Mucosa of rectum (tissue), 2 donors: ENCODE measurements around the gene DHRS12.

ENCODE experiments used
- H3K27ac ChIP-seq, 2 donors: one replicate each; pipeline ENCODE4 v1.7.0; 2013; ENCODE audit warnings: inconsistent platforms in 2 of 2, low read depth in 2 of 2, low read length in 2 of 2
- H3K27me3 ChIP-seq, 2 donors: one replicate each; pipeline ENCODE4 v1.7.0; 2013; ENCODE audit warnings: low read length in 2 of 2; ENCODE audit not compliant: control insufficient read depth in 2 of 2, insufficient read depth in 2 of 2
- H3K36me3 ChIP-seq, 2 donors: one replicate each; pipeline ENCODE4 v1.7.0; 2013; ENCODE audit warnings: low read length in 2 of 2; ENCODE audit not compliant: control insufficient read depth in 2 of 2, insufficient read depth in 2 of 2
- H3K4me1 ChIP-seq, 2 donors: one replicate each; pipeline ENCODE4 v1.7.0; 2013; ENCODE audit warnings: low read length in 2 of 2, mild to moderate bottlenecking in 1 of 2; ENCODE audit not compliant: control insufficient read depth in 2 of 2, insufficient read depth in 2 of 2
- H3K4me3 ChIP-seq, 2 donors: one replicate each; pipeline ENCODE4 v1.7.0; 2013; ENCODE audit warnings: low read length in 2 of 2
- H3K9ac ChIP-seq, 2 donors: one replicate each; pipeline ENCODE4 v1.7.0; 2013; ENCODE audit warnings: low read length in 2 of 2, low read depth in 1 of 2, mild to moderate bottlenecking in 1 of 2
- H3K9me3 ChIP-seq, 2 donors: one replicate each; pipeline ENCODE4 v1.7.0; 2013; ENCODE audit warnings: low read length in 2 of 2; ENCODE audit not compliant: control insufficient read depth in 2 of 2
- donor health status: healthy.
- donor health status: Normal muscosa, but diverticular disease.

Gene DHRS12

GRCh38 chr13:51729866-51730553, 74.0 kb downstream of the DHRS12 start:
- H3K36me3 ChIP-seq, result no peaks in the 10 kb centered on the region
- peak overlapping the region; percentile 35 to 41 for H3K27ac ChIP-seq
- H3K9ac ChIP-seq, result peak overlapping the region in 1 of 2 donors; percentile 27
- H3K4me1 ChIP-seq, result no peaks in the 10 kb centered on the region
- H3K4me3 ChIP-seq, result no peak overlapping the region
- no peaks in the 10 kb centered on the region for H3K9me3 ChIP-seq
- H3K27me3 ChIP-seq, result no peaks in the 10 kb centered on the region

GRCh38 chr13:51728972-51729371, 75.0 kb downstream of the DHRS12 start:
- Histone ChIP-seq H3K27me3 (no peaks in the 10 kb centered on the region), H3K9ac (no peak overlapping the region), H3K4me3 (no peak overlapping the region), H3K36me3 (no peaks in the 10 kb centered on the region), H3K9me3 (no peaks in the 10 kb centered on the region), H3K4me1 (no peaks in the 10 kb centered on the region), H3K27ac (no peak overlapping the region)

GRCh38 chr13:51728275-51728673, 75.7 kb downstream of the DHRS12 start:
- Histone ChIP-seq H3K27ac (no peak overlapping the region), H3K9ac (no peak overlapping the region), H3K36me3 (no peaks in the 10 kb centered on the region), H3K4me1 (no peaks in the 10 kb centered on the region), H3K9me3 (no peaks in the 10 kb centered on the region), H3K4me3 (no peak overlapping the region), H3K27me3 (no peaks in the 10 kb centered on the region)

- H3K27me3 ChIP-seq, result no peaks in the 10 kb centered on the region
- no peak overlapping the region for H3K9ac ChIP-seq
- no peaks in the 10 kb centered on the region for H3K36me3 ChIP-seq
- H3K4me3 ChIP-seq, result no peak overlapping the region
- no peaks in the 10 kb centered on the region for H3K9me3 ChIP-seq
- H3K27ac ChIP-seq, result no peak overlapping the region
- no peaks in the 10 kb centered on the region for H3K4me1 ChIP-seq
These were observed 76.2 kb downstream of the DHRS12 start for GRCh38 chr13:51727634-51728274.

GRCh38 chr13:51726446-51727193, 77.3 kb downstream of the DHRS12 start:
- H3K9me3 ChIP-seq, result no peaks in the 10 kb centered on the region
- H3K4me1 ChIP-seq, result no peaks in the 10 kb centered on the region
- H3K27ac ChIP-seq, result no peak overlapping the region
- no peak overlapping the region for H3K4me3 ChIP-seq
- H3K27me3 ChIP-seq, result no peaks in the 10 kb centered on the region
- no peak overlapping the region for H3K9ac ChIP-seq
- H3K36me3 ChIP-seq, result no peaks in the 10 kb centered on the region

- no peaks in the 10 kb centered on the region for H3K27me3 ChIP-seq
- H3K36me3 ChIP-seq, result no peaks in the 10 kb centered on the region
- no peaks in the 10 kb centered on the region for H3K4me1 ChIP-seq
- H3K9me3 ChIP-seq, result no peaks in the 10 kb centered on the region
- no peak overlapping the region for H3K9ac ChIP-seq
- no peak overlapping the region for H3K27ac ChIP-seq
- H3K4me3 ChIP-seq, result no peak overlapping the region
These were observed 79.2 kb downstream of the DHRS12 start for GRCh38 chr13:51724721-51725120.

- H3K4me1 ChIP-seq, result no peaks in the 10 kb centered on the region
- no peak overlapping the region for H3K9ac ChIP-seq
- H3K27ac ChIP-seq, result no peak overlapping the region
These were observed 80.4 kb downstream of the DHRS12 start for GRCh38 chr13:51723529-51723928.

GRCh38 chr13:51721496-51721895, 82.5 kb downstream of the DHRS12 start:
- Histone ChIP-seq H3K9me3 (no peaks in the 10 kb centered on the region), H3K4me1 (no peaks in the 10 kb centered on the region)

More at GRCh38 chr13:51723529-51723928, 80.4 kb downstream of the DHRS12 start:
- Histone ChIP-seq H3K4me3 (no peak overlapping the region), H3K9me3 (no peaks in the 10 kb centered on the region), H3K27me3 (no peaks in the 10 kb centered on the region), H3K36me3 (no peaks in the 10 kb centered on the region)

GRCh38 chr13:51719394-51719793, 84.6 kb downstream of the DHRS12 start:
- H3K9me3 ChIP-seq, result no peaks in the 10 kb centered on the region
- H3K36me3 ChIP-seq, result no peaks in the 10 kb centered on the region
- H3K4me1 ChIP-seq, result no peaks in the 10 kb centered on the region
- H3K4me3 ChIP-seq, result no peak overlapping the region
- no peak overlapping the region for H3K9ac ChIP-seq
- no peak overlapping the region for H3K27ac ChIP-seq
- no peaks in the 10 kb centered on the region for H3K27me3 ChIP-seq

More at GRCh38 chr13:51721496-51721895, 82.5 kb downstream of the DHRS12 start:
- Histone ChIP-seq H3K9ac (no peak overlapping the region), H3K27ac (no peak overlapping the region), H3K4me3 (no peak overlapping the region), H3K36me3 (no peaks in the 10 kb centered on the region), H3K27me3 (no peaks in the 10 kb centered on the region)
